AG09309 (cell line): ENCODE measurements around the gene AGRN.
"Not testable (repeated sequence)": the region's sequence is repeated elsewhere in the genome, so short reads cannot be mapped to it uniquely, and the experiment has no call there.

ENCODE experiments used
- DNase-seq: peaks from one replicate; pipeline ENCODE4 v3.0.0-alpha.2; 2010; ENCODE audit warnings: low read depth
- H3K4me3 ChIP-seq: 2 replicates; pipeline ENCODE4 v1.5.1; 2011; ENCODE audit warnings: mild to moderate bottlenecking, low read depth, low read length, moderate library complexity; ENCODE audit not compliant: control insufficient read depth
- CTCF ChIP-seq: IDR thresholded peaks from 2 replicates; pipeline ENCODE4 v1.5.1; 2011; ENCODE audit warnings: mild to moderate bottlenecking, low read depth, low read length, inconsistent platforms; ENCODE audit not compliant: insufficient read depth, control insufficient read depth; ENCODE audit errors: missing control alignments

The AGRN gene

GRCh38 chr1:1052003-1052840, 32.3 kb downstream of the AGRN start:
- no peak for TF ChIP-seq CTCF
- H3K4me3 ChIP-seq, result no peak overlapping the region
- no peak for DNase-seq

- no peak overlapping the region for H3K4me3 ChIP-seq
- DNase-seq, result no peak
- no peak for TF ChIP-seq CTCF
These were observed 33.1 kb downstream of the AGRN start for GRCh38 chr1:1053022-1053421.

- no peak for DNase-seq
- H3K4me3 ChIP-seq, result no peak overlapping the region
- TF ChIP-seq CTCF, result no peak
These were observed 33.8 kb downstream of the AGRN start for GRCh38 chr1:1053682-1054081.

- DNase-seq, result no peak
- H3K4me3 ChIP-seq, result no peak overlapping the region
- TF ChIP-seq CTCF, result no peak
These were observed 34.3 kb downstream of the AGRN start for GRCh38 chr1:1054099-1054700.

- no peak overlapping the region for H3K4me3 ChIP-seq
- TF ChIP-seq CTCF, result no peak
- no peak for DNase-seq
These were observed 35.1 kb downstream of the AGRN start for GRCh38 chr1:1054971-1055370.

- DNase-seq, result no peak
- no peak overlapping the region for H3K4me3 ChIP-seq
- TF ChIP-seq CTCF, result no peak
These were observed 36.2 kb downstream of the AGRN start for GRCh38 chr1:1055841-1056736.

GRCh38 chr1:1057769-1058087, 37.8 kb downstream of the AGRN start:
- H3K4me3 ChIP-seq, DNase-seq: not testable (repeated sequence)
